Measurements from ENCODE around the gene TPRA1.

The TPRA1 gene

GRCh38 chr3:127628788-127629466 is 38.4 kb upstream of the TPRA1 start, which contains the start of gene PODXL2:
TSS of gene PODXL2 (plus strand) at chr3:127629185. CDS start at chr3:127629220, 35 bp downstream.
- H3K27ac ChIP-seq (ENCODE audit: low read length) = no peak within 1 kb of the TSS
- H3K27me3 ChIP-seq (ENCODE audit: control insufficient read depth, insufficient read depth, low read length) = peaks cover 36% of the 10 kb centered on the region
- peaks cover 6% of the 10 kb centered on the region for H3K4me1 ChIP-seq (ENCODE audit: control insufficient read depth, low read depth, low read length)
- peak within 1 kb of the TSS; percentile 44 for H3K4me3 ChIP-seq (ENCODE audit: low read length)
- H3K9ac ChIP-seq (ENCODE audit: low read length) = no peak within 1 kb of the TSS
- no peaks in the 10 kb centered on the region for H3K36me3 ChIP-seq (ENCODE audit: control insufficient read depth, low read depth, low read length)
- peaks cover 2% of the 10 kb centered on the region for H3K9me3 ChIP-seq (ENCODE audit: control insufficient read depth, low read depth, low read length)

DNA sequence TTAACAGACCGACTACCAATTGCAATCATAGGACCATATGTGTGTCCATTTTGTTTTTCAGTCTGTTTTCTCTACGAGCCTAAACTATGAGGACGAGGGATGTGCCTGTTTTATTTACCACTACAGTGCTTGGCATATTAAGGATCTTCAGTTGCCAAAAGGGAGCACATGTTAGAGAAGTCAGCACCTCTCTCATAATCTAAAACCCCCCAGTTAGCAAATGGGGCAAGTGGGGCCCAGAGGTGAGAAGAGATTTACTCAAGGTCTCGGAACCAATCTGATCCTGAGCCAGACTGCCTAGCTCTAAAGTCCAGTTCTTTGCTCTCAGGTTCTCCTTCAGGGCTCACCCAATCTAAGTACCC is 37.9 kb upstream of the TPRA1 start:
- no peak overlapping the region for H3K27ac ChIP-seq (ENCODE audit: low read length)
- no peak overlapping the region for H3K9ac ChIP-seq (ENCODE audit: low read length)
- peaks cover 36% of the 10 kb centered on the region for H3K27me3 ChIP-seq (ENCODE audit: control insufficient read depth, insufficient read depth, low read length)
- no peaks in the 10 kb centered on the region for H3K36me3 ChIP-seq (ENCODE audit: control insufficient read depth, low read depth, low read length)
- H3K4me1 ChIP-seq (ENCODE audit: control insufficient read depth, low read depth, low read length) = peaks cover 4% of the 10 kb centered on the region
- H3K9me3 ChIP-seq (ENCODE audit: control insufficient read depth, low read depth, low read length) = peaks cover 2% of the 10 kb centered on the region
- H3K4me3 ChIP-seq (ENCODE audit: low read length) = no peak overlapping the region

- H3K4me1 ChIP-seq (ENCODE audit: control insufficient read depth, low read depth, low read length) = no peaks in the 10 kb centered on the region
- no peak overlapping the region for H3K27ac ChIP-seq (ENCODE audit: low read length)
- H3K9ac ChIP-seq (ENCODE audit: low read length) = no peak overlapping the region
- peaks cover 2% of the 10 kb centered on the region for H3K9me3 ChIP-seq (ENCODE audit: control insufficient read depth, low read depth, low read length)
- no peak overlapping the region for H3K4me3 ChIP-seq (ENCODE audit: low read length)
- peaks cover 36% of the 10 kb centered on the region for H3K27me3 ChIP-seq (ENCODE audit: control insufficient read depth, insufficient read depth, low read length)
- peaks cover 21% of the 10 kb centered on the region for H3K36me3 ChIP-seq (ENCODE audit: control insufficient read depth, low read depth, low read length)
Measured at GRCh38 chr3:127625821-127626220, 35.3 kb upstream of the TPRA1 start.

DNA sequence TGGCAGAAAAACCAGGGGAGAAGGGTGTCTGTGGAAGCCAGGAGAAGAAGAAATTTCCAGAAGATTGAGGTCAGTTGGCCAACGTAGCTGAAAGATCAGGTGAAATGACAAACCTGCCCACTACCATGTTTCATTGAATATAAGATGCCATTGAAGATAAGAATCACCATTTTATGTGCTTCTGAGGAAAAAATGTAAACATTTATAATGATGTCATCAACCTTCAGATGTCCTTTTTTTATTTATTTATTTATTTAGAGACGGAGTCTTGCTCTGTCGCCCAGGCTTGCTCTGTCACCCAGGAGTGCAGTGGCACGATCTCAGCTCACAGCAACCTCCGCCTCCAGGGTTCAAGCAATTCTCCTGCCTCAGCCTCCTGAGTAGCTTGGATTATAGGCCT is 33.5 kb upstream of the TPRA1 start:
- Histone ChIP-seq H3K9ac (ENCODE audit: low read length) (no peak overlapping the region), H3K4me1 (ENCODE audit: control insufficient read depth, low read depth, low read length) (no peaks in the 10 kb centered on the region), H3K4me3 (ENCODE audit: low read length) (no peak overlapping the region), H3K9me3 (ENCODE audit: control insufficient read depth, low read depth, low read length) (peaks cover 2% of the 10 kb centered on the region), H3K27me3 (ENCODE audit: control insufficient read depth, insufficient read depth, low read length) (peaks cover 25% of the 10 kb centered on the region), H3K27ac (ENCODE audit: low read length) (no peak overlapping the region), H3K36me3 (ENCODE audit: control insufficient read depth, low read depth, low read length) (peaks cover 34% of the 10 kb centered on the region)

DNA sequence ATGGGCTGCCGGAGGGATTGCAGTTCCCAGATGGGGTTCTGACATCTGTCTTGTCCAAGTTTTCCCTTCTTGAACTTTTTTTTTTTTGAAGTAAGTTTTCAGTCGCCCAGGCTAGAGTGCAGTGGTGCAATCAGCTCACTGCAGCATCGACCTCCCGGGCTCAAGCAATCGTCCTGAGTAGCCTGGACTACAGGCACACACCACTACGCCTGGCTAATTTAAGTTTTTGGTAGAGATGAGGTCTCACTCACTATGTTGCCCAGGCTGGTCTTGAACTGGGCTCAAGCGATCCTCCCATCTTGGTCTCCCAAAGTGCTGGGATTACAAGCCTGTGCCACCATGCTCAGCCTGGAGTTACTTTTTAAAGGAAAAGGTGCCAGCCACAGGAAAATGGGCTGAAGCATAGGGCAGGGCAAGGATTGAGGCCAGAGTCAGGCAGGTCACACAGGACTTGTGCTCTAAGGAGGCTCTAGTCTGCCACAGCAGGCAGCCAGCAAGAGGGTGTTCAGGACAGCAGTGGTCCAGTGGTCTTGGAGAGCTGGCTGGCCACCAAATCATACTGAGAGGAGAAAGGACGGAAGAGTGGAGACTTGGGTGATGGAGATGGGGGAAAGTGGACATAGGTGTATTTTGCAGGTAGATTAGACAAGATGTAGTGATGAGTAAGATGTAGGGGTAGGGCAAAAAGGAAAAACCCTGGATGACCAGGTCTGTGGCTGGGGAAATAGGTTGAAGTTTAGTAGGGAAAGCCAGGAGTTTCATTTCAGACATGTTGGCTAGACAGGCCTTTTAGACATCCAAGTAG is 32.4 kb upstream of the TPRA1 start:
- Histone ChIP-seq H3K4me1 (ENCODE audit: control insufficient read depth, low read depth, low read length) (no peaks in the 10 kb centered on the region), H3K27me3 (ENCODE audit: control insufficient read depth, insufficient read depth, low read length) (peaks cover 16% of the 10 kb centered on the region), H3K36me3 (ENCODE audit: control insufficient read depth, low read depth, low read length) (peaks cover 45% of the 10 kb centered on the region), H3K9ac (ENCODE audit: low read length) (no peak overlapping the region), H3K9me3 (ENCODE audit: control insufficient read depth, low read depth, low read length) (no peaks in the 10 kb centered on the region), H3K4me3 (ENCODE audit: low read length) (no peak overlapping the region), H3K27ac (ENCODE audit: low read length) (no peak overlapping the region)

DNA sequence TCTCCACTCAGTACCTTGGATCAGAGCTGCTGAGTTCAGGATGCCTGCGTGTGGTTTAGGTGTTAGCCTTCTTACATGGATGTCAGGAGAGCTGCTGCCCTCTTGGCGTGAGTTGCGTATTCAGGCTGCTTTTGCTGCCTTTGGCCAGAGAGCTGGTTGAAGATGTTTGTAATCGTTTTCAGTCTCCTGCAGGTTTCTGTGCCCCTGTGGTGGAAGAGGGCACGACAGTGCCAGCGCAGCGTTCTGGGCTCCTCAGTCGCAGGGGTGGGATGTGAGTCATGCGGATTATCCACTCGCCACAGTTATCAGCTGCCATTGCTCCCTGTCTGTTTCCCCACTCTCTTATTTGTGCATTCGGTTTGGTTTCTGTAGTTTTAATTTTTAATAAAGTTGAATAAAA is 31.5 kb upstream of the TPRA1 start:
- H3K4me3 ChIP-seq (ENCODE audit: low read length) = no peak overlapping the region
- H3K4me1 ChIP-seq (ENCODE audit: control insufficient read depth, low read depth, low read length) = no peaks in the 10 kb centered on the region
- H3K36me3 ChIP-seq (ENCODE audit: control insufficient read depth, low read depth, low read length) = peaks cover 54% of the 10 kb centered on the region
- H3K27ac ChIP-seq (ENCODE audit: low read length) = no peak overlapping the region
- H3K9me3 ChIP-seq (ENCODE audit: control insufficient read depth, low read depth, low read length) = no peaks in the 10 kb centered on the region
- peaks cover 7% of the 10 kb centered on the region for H3K27me3 ChIP-seq (ENCODE audit: control insufficient read depth, insufficient read depth, low read length)
- H3K9ac ChIP-seq (ENCODE audit: low read length) = no peak overlapping the region

DNA sequence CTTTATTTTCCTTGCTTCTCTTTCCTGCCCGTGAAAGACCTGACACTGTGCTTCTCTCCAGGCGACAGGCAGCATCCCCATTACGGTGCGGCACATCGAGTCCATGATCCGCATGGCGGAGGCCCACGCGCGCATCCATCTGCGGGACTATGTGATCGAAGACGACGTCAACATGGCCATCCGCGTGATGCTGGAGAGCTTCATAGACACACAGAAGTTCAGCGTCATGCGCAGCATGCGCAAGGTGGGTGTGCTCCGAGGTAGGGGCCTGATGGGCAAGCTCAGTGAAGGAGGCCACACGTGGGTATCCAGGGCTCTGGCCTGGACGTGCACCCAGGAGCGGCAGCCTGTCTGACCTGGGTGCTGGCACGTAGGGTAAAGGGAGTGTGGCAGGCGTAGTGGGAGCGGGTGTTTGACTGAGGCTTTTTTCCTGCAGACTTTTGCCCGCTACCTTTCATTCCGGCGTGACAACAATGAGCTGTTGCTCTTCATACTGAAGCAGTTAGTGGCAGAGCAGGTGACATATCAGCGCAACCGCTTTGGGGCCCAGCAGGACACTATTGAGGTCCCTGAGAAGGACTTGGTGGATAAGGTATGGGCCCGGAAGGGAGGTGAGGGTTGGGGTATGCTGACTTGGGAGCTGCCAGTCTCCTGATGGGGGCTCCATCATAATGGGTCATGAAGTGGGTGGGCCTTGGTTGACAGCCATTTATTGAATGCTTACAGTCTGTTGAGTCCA is 30.3 kb upstream of the TPRA1 start:
- Histone ChIP-seq H3K27me3 (ENCODE audit: control insufficient read depth, insufficient read depth, low read length) (no peaks in the 10 kb centered on the region), H3K4me3 (ENCODE audit: low read length) (no peak overlapping the region), H3K4me1 (ENCODE audit: control insufficient read depth, low read depth, low read length) (no peaks in the 10 kb centered on the region), H3K9ac (ENCODE audit: low read length) (no peak overlapping the region), H3K36me3 (ENCODE audit: control insufficient read depth, low read depth, low read length) (peaks cover 66% of the 10 kb centered on the region), H3K27ac (ENCODE audit: low read length) (no peak overlapping the region), H3K9me3 (ENCODE audit: control insufficient read depth, low read depth, low read length) (no peaks in the 10 kb centered on the region)

DNA sequence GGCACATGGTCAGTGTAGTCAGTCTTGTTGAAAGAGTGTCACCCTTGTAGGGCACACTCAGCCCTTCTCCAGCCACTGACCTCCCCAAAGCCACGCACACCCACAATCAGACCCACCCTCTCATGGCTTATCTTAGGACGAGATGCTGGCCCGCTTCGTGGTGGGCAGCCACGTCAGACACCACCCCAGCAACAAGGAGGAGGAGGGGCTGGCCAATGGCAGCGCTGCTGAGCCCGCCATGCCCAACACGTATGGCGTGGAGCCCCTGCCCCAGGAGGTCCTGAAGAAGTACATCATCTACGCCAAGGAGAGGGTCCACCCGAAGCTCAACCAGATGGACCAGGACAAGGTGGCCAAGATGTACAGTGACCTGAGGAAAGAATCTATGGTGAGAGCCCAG is 28.4 kb upstream of the TPRA1 start:
- no peak overlapping the region for H3K4me3 ChIP-seq (ENCODE audit: low read length)
- no peak overlapping the region for H3K9ac ChIP-seq (ENCODE audit: low read length)
- no peaks in the 10 kb centered on the region for H3K4me1 ChIP-seq (ENCODE audit: control insufficient read depth, low read depth, low read length)
- no peaks in the 10 kb centered on the region for H3K9me3 ChIP-seq (ENCODE audit: control insufficient read depth, low read depth, low read length)
- peaks cover 85% of the 10 kb centered on the region for H3K36me3 ChIP-seq (ENCODE audit: control insufficient read depth, low read depth, low read length)
- no peaks in the 10 kb centered on the region for H3K27me3 ChIP-seq (ENCODE audit: control insufficient read depth, insufficient read depth, low read length)
- H3K27ac ChIP-seq (ENCODE audit: low read length) = no peak overlapping the region

GRCh38 chr3:127616836-127617605 is 26.5 kb upstream of the TPRA1 start:
- Histone ChIP-seq H3K9ac (ENCODE audit: low read length) (no peak overlapping the region), H3K9me3 (ENCODE audit: control insufficient read depth, low read depth, low read length) (no peaks in the 10 kb centered on the region), H3K36me3 (ENCODE audit: control insufficient read depth, low read depth, low read length) (peaks cover 95% of the 10 kb centered on the region), H3K4me1 (ENCODE audit: control insufficient read depth, low read depth, low read length) (no peaks in the 10 kb centered on the region), H3K4me3 (ENCODE audit: low read length) (no peak overlapping the region), H3K27me3 (ENCODE audit: control insufficient read depth, insufficient read depth, low read length) (no peaks in the 10 kb centered on the region), H3K27ac (ENCODE audit: low read length) (no peak overlapping the region)

GRCh38 chr3:127615631-127616305 is 25.2 kb upstream of the TPRA1 start:
- no peaks in the 10 kb centered on the region for H3K4me1 ChIP-seq (ENCODE audit: control insufficient read depth, low read depth, low read length)
- H3K27ac ChIP-seq (ENCODE audit: low read length) = no peak overlapping the region
- H3K27me3 ChIP-seq (ENCODE audit: control insufficient read depth, insufficient read depth, low read length) = no peaks in the 10 kb centered on the region
- H3K36me3 ChIP-seq (ENCODE audit: control insufficient read depth, low read depth, low read length) = peaks cover 90% of the 10 kb centered on the region
- no peak overlapping the region for H3K9ac ChIP-seq (ENCODE audit: low read length)
- no peak overlapping the region for H3K4me3 ChIP-seq (ENCODE audit: low read length)
- H3K9me3 ChIP-seq (ENCODE audit: control insufficient read depth, low read depth, low read length) = no peaks in the 10 kb centered on the region

Measured in iPS-18a (cell line).